ENCODE results near the gene CIAO3. TPM values are rescaled to one million over a fixed set of nuclear protein-coding genes. Genes with fewer than 3 reads are reported as not detected.

CIAO3 gene
- total RNA-seq, 1 experiment from 2014 or later = 32.8 TPM

DNA sequence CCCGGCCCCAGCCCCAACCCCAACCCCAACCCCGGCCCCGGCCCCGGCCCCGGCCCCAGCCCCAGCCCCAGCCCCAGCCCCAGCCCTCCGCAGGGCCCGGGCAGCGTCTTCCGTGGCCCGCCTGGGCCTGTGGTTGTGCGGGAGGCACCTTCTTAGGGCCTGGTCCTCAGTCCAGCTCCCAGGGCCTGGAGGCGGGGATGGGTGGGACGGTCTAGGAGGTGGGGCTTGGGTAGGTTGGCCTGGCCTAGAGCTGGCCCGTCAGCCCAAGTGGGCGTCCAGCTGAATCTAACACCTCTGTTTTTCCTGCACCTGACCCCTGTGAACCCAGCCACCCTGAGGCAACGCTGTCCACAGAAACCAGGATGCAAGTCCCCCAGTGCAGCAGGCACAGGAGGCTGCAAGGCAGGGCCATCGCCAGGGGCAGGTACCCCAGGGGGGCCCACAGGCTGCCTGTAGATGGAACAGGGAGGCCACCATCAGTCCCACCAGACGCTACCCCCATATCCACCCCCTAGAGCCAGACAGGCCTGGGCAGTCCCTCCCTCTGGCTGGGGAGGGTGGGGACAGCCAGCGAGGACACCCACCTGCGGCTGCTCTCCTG lies 28.5 kb upstream of the CIAO3 start (continued):
- TF ChIP-seq, protein P1, sequence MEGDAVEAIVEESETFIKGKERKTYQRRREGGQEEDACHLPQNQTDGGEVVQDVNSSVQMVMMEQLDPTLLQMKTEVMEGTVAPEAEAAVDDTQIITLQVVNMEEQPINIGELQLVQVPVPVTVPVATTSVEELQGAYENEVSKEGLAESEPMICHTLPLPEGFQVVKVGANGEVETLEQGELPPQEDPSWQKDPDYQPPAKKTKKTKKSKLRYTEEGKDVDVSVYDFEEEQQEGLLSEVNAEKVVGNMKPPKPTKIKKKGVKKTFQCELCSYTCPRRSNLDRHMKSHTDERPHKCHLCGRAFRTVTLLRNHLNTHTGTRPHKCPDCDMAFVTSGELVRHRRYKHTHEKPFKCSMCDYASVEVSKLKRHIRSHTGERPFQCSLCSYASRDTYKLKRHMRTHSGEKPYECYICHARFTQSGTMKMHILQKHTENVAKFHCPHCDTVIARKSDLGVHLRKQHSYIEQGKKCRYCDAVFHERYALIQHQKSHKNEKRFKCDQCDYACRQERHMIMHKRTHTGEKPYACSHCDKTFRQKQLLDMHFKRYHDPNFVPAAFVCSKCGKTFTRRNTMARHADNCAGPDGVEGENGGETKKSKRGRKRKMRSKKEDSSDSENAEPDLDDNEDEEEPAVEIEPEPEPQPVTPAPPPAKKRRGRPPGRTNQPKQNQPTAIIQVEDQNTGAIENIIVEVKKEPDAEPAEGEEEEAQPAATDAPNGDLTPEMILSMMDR (IDR thresholded peaks at IDR 0.05 in 2 of 3, conservative IDR thresholded peaks at IDR 0.05 in 1 of 3; ENCODE audit: borderline replicate concordance in 1 of 3, insufficient read depth in 1 of 3, low read depth in 2 of 3, low read length in 2 of 3) = no peak
- TF ChIP-seq, protein P2, sequence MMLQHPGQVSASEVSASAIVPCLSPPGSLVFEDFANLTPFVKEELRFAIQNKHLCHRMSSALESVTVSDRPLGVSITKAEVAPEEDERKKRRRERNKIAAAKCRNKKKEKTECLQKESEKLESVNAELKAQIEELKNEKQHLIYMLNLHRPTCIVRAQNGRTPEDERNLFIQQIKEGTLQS (IDR thresholded peaks at IDR 0.05) = no peak
- TF ChIP-seq, protein P3, sequence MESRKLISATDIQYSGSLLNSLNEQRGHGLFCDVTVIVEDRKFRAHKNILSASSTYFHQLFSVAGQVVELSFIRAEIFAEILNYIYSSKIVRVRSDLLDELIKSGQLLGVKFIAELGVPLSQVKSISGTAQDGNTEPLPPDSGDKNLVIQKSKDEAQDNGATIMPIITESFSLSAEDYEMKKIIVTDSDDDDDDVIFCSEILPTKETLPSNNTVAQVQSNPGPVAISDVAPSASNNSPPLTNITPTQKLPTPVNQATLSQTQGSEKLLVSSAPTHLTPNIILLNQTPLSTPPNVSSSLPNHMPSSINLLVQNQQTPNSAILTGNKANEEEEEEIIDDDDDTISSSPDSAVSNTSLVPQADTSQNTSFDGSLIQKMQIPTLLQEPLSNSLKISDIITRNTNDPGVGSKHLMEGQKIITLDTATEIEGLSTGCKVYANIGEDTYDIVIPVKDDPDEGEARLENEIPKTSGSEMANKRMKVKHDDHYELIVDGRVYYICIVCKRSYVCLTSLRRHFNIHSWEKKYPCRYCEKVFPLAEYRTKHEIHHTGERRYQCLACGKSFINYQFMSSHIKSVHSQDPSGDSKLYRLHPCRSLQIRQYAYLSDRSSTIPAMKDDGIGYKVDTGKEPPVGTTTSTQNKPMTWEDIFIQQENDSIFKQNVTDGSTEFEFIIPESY (IDR thresholded peaks at IDR 0.05; ENCODE audit: extremely low read depth, insufficient replicate concordance, low read length) = no peak
- TF ChIP-seq TCF7L2 (IDR thresholded peaks at IDR 0.05; ENCODE audit: borderline replicate concordance, extremely low read depth, insufficient read depth, insufficient read length) (no peak), POLR2AphosphoS5 (IDR thresholded peaks at IDR 0.05; ENCODE audit: low read depth, low read length) (no peak), ELF1 (IDR thresholded peaks at IDR 0.05; ENCODE audit: borderline replicate concordance, low read depth) (no peak), SIN3A (IDR thresholded peaks at IDR 0.05; ENCODE audit: low read depth) (no peak), YY1 (IDR thresholded peaks at IDR 0.05; ENCODE audit: extremely low read depth, insufficient replicate concordance, low read depth, low read length) (no peak), CBX3 (IDR thresholded peaks at IDR 0.05; ENCODE audit: low read depth) (no peak), FOSL1 (IDR thresholded peaks at IDR 0.05; ENCODE audit: low read depth) (no peak)
